IPS-11a (cell line): ENCODE measurements around the gene ICA1.

Experiments used
- H3K4me3 ChIP-seq: one replicate; pipeline ENCODE4 v1.5.1; 2013; ENCODE audit warnings: low read depth, low read length, control low read depth

ICA1 gene

DNA sequence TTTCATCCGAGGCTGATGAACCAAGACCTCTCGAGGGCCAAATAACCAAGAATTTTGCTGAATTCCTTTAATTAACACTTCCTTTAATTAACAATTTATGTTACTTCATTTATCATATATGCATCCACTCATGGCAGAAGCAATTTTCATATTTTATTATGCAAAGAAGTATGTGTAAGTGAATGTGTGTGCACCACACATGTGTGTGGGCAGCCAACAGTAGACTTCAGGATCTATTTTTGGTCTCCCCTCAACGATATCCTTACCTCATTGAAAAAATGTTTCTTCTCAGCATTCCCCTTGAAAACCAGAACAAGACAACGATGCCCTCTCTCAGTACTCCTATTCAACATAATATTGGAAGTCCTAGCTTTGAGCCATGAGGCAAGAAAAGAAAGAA, 96.8 kb downstream of the ICA1 start:
- no peak overlapping the region for H3K4me3 ChIP-seq

DNA sequence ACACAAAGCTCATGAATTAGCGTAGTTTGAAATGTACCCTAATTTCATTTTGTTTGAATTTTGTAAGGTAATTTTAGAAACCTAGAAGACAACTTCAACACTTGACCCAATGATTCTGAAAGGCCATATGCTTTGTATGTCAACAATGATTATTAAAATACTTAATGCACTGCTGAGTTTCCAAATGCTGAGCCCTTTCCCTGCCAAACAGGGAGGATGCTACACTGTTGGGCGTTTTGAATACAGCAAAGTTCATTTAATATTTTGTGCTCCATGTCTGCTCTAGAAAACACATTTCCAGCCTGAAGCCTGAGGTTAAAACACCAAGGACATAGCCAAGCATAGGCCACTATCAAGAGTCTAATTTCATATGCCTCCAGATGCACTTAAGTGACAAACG, 99.8 kb downstream of the ICA1 start:
- no peak overlapping the region for H3K4me3 ChIP-seq

DNA sequence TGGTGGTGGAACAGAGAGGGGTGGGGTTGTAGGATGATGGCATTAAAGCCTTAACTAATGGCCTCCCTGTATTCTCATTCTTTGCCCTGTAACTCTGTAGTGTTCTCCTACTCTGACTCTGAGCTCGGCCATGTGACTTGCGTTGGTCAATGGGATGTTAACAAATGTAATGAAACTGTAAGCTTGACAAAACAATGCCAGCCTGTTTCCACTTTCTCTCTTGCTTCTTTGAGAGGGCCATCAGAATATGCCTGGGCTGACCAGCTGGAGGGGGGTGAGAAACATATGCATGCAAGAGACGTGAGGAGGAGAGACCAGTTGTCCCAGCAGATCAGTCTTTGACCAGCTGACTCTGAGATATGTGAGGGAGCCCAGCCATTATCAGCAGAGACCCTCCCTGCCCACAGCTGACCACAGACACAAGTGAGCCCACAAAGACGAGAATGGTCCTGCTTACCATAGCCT, 100.6 kb downstream of the ICA1 start:
- no peak overlapping the region for H3K4me3 ChIP-seq

DNA sequence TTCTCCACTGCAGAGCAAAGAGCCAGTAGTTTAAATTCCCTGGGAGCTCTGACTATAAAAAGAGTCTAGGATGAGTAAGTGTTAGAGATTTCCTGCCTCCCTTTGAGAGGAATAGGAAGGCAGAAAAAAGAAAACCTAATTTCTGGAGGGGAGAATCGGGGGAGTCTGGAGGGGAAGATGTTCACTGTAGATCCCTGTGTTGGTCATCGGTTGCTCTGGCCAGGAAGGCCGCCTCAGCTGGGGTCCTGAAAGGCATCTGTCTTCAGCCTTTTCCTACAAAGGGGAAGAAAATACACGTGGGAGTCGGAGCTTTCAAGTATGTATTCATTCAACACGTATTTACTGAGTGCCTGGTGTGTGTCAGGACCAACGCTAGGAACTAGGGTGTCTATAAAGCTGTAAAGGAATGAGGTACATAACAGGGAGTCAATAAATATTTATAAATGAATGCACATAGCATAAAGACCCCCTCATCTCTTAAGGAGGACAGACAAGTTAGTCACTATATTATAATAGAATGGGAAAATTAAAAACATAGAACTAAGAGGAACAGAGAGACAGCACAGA, 101.1 kb downstream of the ICA1 start:
- H3K4me3 ChIP-seq, result no peak overlapping the region

DNA sequence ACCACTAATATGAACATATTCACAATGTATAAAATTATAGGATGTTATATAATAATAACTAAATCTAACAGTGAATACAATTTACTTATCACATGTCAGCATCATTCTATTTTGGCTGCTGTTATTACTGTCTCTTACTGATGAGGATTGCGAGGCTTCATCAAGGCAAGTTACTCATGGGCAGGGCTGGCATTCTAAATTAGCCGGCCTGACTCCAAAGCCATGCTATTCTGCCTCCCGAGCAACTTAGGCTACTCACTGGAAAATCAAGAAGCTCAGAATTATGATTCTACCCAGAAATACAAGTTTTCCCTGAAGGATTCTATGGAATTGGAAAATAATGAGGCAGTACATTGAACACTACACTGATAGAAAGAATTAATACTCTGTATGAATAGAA, 101.7 kb downstream of the ICA1 start:
- no peak overlapping the region for H3K4me3 ChIP-seq

DNA sequence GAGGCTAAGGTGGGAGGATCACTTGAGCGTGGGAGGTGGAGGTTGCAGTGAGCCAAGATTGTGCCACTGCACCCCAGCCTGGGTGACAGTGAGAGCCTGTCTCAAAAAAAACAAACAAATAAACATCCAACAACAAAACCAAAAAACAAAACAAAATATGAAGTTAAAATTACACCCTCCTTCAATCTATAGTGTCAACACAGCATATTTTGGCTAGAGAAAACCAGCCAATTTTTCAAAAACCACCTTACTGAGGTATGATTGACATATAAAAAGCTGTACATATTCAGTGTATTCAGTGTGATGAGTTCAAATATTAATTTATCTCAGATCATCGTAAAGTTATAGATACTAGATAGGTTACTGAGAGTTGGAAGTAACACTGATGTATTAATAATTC, 102.4 kb downstream of the ICA1 start:
- H3K4me3 ChIP-seq, result no peak overlapping the region

DNA sequence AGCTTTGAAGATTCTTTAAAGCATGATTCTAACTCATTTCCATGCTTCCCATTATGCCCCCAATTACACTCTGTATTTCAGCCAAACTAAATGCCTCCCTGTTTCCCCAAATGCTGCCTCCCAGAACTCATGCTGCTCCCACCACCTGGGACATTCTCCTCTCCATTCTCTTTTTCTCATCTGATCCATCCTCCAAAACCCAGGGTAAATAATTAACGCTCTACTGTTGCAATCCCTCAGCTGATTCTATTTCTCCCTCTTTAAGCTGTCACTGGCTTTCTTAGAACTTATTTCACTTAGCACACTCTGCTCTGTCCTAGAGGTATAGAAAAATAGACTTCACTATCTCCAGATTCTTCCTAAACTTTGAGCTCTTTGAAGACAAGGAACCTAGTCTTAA, 104.7 kb downstream of the ICA1 start:
- no peak overlapping the region for H3K4me3 ChIP-seq

DNA sequence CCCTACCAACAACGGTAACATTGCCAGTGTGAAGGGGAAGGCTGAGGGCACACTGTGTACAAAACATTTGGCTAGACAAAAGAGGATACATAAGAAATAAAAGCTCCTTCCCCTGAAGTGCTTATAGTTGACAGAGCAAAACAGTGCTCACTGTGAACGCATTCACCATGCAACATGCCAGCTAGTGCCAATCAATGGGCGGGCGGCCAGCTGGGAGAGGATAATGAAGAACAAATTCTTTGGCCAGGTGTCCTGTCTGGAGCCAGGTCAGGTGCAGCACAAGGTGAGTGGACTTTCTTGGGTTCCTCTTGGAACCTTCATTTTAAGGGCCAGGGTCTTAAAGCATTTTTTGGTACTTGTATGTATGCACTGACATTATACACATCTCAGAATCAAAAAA, 106.1 kb downstream of the ICA1 start:
- H3K4me3 ChIP-seq, result no peak overlapping the region

DNA sequence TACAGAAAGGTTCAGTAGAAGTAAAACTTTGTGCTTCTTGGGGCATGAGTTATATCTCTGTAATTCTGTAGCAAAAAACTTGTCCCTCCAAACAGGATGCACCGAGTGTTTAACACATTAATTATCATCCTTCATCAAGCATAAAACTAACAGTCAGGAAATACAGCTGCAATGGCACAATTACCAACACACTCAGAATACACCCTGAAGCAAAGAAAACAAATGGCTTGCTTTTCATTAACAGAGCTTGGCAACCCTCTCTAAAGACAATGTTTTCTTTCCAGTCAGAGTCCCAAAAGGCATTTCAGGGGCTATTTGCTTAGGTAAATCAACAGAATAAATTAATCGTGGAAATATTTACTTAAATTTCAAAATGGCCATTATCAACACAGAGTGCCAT, 107.7 kb downstream of the ICA1 start:
- no peak overlapping the region for H3K4me3 ChIP-seq

DNA sequence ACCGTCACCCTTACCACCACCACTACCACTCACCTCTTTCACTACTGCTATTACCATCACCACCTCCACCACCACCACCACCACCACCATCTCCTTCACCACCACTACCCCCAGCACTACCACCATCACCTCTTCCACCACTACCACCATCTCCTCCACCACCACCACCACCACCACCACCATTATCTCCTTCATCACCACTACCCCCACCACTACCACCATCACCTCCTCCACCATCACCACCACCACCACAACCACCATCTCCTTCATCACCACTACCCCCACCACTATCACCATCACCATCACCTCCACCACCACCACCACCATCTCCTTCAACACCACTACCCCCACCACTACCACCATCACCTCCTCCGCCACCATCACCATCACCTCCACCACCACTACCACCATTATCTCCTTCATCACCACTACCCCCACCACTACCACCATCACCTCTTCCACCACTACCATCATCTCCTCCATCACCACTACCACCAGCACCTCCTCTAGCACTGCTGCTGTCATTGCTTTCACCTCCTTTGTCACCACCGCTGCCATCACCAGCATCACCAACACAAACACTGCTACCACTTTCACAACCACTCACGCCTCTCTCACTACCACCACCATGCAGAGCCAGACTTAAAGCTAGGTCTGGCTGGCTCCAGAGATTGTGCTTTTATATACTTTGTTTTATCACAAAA, 109.3 kb downstream of the ICA1 start:
- no peak overlapping the region for H3K4me3 ChIP-seq

DNA sequence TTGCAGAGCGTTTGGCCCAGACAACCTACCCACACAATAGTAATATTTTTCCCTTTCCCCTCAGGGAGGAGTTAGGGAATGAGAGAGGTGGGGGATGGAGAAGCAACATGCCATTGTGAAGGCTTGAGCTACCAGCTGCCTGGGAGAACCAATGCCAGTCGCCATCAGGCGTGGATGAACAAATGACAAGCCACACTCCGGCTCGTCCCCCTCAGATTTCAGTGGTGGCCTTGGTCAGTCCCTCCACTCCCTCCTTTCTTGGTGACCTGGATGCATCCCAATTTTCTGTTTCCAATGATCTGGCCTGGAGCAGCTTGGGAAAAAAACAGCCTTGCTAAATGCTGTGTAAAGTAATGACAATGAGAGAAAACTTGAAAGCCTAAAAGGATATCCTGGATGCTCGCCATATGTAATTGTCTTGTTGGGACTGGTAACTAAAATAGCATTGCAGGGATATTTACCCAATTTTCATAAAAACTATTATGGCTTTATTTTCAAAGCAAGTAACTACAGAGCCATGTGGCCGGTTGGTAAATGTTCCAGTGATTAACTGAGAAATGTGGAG, 110.7 kb downstream of the ICA1 start:
- H3K4me3 ChIP-seq, result no peak overlapping the region

DNA sequence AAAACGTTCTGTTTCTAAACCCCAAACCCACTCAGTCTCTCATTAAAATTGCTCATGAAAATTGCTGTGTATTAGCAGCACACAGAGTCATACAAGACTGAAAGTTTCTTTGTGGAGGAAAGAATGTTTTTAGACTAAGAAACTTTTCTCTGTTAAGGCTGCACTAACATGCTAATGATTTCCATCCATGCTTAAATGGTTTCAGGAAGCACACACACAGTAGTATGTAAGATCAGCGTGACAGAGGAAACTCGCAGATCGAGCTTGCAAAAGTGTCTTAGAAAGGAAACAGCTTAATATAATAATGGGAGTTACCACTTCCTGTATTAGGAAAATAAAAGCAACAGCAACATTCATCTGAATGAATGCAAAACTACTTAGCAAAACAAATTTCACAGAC, 112.7 kb downstream of the ICA1 start:
- no peak overlapping the region for H3K4me3 ChIP-seq

DNA sequence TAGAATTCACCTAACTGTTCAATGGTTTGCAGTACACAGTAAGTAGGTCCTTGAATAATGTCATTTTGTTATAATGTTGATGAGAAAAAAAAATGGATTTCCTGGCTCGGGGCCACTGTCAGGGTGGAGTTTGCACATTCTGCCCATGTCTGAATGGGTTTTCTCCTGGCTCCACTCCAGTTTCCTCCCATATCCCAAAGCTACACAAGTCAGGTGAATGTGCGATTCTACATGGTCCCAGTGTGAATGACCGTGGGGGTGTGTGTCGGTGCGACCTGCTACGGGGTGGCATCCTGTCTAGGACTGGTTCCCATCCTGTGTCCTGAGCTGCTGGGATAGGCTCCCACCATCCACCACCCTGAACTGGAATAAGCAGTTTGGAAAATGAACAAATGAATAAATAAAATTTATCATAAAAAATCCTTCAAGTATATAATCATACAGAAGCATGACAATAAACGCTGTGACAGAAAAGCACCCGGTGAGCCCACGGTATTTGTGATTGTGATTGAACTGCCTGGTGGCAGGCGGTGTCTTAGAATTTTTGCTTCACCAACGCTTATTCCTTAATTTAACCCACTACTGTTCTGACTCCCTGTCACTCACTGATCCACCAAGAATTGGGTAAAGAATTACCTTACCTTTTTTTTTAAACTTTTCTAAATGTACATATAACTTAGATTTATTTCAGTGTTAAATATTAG, 114.1 kb downstream of the ICA1 start:
- no peak overlapping the region for H3K4me3 ChIP-seq

DNA sequence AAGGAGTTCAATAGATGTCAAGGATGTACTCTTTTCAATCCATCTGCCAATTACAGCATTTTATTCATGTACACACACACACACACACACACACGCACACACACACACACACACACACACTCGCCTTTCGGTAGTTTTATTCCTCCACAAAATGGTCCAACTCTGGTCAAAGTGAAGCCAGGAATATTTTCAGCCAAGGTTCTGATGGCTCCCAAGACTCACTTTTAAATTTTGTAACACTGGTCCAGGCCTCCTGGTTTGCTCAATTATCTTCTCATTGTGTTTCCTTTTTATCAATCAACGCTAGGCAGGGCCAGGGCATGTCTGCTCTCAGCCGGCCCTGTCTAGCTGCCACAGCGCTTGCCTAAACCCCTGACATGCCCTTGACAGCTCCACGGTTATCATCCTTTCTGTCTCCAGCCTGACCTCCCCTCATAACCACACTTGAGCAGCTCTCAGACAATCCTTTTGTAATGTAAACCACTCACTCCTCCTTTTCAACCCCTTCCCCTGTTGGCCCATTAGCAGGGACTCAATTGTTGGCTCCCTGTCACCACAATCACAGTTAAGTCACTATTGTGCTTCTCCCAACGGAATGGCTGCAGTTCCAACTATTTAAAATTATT, 115.1 kb downstream of the ICA1 start:
- no peak overlapping the region for H3K4me3 ChIP-seq

DNA sequence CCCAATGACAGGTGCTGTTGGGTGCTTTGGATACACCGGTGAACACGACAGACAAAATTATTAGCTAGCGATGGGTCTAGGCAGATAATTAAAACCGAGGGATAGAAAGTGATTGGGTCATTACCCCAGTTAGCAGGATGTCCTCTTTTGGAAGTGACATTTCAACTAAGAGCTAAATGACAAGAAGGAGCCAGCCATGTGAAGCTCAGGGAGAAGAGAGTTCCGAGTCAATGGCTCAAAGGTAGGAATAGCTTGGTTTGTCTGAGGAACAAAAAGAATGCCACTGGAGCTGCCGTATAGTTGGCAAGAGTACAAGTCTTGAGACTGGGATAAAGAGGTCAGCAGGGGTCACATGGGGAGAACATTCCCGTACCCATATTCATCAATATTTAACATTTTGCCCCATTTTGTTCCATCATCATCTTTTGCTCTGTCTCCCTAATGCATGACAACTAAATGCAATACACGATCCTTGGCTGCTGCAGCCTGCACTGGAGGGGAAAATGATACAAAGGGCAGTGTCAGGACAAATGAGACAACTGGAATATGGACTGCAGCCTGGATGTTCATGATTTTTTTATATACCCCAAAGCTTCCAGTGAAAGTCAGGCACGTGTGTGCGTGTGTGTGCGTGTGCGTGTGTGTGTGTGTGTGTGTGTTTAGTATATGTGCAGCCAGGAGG, 115.7 kb downstream of the ICA1 start:
- H3K4me3 ChIP-seq, result no peak overlapping the region

DNA sequence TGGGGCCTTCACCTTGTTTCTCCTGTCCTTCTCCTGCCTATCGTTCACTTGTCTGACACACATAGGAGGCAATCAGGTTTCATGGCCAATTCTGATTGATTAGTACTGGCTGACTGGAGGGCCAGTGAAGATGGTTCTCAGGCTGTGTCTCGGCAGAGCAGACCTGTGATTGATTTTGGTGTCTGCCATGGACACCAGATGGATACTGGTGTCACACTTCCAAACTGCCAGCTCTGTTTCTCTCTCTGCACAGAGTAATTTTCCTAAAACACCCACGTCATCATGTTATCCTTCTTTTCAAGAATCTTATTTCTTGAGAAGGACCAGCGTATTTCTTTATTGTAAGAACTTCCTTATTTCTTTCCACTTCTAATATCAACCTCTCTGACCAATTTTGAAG, 117.1 kb downstream of the ICA1 start:
- no peak overlapping the region for H3K4me3 ChIP-seq

DNA sequence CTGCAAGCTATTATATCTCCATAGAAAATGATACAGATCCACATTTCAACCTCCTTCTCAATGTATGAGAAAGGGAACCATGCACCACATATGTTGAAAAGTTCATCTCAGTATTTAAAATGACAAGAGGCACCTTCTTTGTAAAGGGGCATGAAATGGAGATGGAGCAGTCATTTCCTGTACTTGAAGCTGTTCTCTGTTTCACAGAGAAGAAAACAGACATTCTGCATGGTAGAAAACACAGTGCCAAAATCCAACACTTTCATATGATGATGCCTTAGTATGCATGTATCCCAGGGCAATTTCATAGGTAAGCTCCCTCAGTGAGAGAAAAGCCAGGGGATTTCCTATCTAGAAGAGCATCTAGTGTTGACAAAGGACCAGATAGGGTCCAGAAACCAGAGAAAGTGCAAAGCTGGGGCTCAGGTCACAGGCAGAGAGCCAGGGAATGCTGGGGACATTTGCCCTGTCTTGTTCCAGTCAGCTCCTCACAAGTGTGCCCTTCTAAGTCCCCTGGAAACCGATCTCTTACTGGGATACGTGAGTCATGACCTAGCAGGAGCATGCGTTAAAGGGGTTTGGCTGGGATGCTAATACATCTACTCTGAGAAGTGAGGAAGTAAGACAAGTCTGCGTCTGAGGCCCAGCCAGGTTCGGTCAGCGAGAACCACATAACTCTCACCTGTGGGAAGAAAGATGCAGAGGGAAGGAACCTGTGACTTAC, 118.7 kb downstream of the ICA1 start:
- H3K4me3 ChIP-seq, result no peak overlapping the region

DNA sequence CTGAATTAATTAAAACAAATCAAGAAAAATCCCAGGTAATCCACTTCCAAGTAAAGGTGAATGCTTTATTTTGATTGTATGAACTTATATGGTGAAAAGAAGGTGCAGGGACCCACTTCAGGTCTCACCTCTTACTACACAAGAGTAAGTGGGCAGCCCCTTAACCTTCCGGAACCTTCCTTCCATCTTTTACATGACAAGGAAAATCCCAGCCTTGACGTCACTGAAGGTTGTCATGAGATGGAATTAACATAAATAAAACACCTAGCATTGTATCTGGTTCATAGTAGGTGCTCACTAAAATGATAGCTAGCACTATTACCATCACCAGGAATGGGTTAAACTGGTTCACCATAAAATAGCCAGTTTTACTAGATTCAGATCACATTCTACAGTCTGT, 119.5 kb downstream of the ICA1 start:
- H3K4me3 ChIP-seq, result no peak overlapping the region

DNA sequence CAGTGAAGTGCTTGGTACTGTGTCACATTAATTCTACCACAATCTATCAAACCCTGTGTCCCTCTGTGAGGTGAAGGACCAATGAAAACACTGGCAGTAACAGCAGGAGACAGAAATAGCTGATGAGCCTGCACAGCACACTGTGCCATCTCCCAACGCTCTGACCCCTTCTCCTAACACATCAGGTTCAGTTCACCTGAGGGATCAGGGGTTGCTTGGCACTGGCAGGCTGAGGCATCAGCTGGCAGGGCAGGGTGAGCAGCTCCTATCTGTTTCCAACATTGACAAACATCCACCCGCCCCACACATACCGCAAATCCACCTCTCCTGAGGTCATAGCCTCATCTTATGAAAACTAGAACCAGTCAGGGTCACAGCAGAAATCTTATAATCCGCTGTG, 120.9 kb downstream of the ICA1 start:
- H3K4me3 ChIP-seq, result no peak overlapping the region

DNA sequence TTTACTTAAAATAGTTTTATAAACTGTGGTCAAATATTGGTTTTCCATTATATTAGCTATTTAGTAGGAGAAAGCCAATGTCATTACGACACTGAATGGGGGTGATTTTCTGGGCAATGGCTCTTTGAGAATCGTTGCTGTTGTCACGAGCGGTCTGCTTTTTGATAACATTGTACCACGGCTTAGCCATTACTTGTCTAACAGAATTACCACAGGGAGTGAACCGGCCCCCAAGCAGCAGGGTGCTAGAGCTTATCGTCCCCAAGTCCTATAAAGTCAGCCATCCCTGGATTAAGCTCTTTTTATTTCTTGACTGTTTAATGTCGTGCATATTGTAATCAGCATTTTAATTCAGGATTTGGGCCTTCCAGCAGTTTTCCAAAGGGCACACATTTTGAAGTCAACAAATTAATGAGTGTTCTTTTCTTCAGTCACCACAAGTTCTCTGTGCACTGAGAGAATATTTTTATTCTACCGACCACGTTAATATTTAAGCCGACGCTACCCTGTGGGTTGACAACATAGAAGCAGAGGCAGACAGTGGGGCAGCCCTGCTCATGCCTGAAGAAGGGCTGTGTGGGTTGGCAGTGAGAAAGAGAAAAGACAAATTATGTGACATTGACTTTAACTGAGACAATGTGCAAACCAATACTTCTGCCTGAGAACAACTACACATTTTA, 125.8 kb downstream of the ICA1 start:
- H3K4me3 ChIP-seq, result no peak overlapping the region
